CD14-positive monocyte (primary cell): ENCODE data around the gene DENND2C. TPM values are rescaled to one million over a fixed set of nuclear protein-coding genes. Genes with fewer than 3 reads are reported as not detected.

ENCODE experiments used
- DNase-seq, 3 donors: peaks; one replicate each; pipeline ENCODE4 v3.0.0-alpha.2; 2011 to 2022
- H2AFZ ChIP-seq: 2 replicates; pipeline ENCODE4 v1.6.0; 2012; ENCODE audit warnings: mild to moderate bottlenecking, low read depth, low read length, inconsistent platforms; ENCODE audit not compliant: insufficient read depth, poor library complexity, severe bottlenecking
- H3K27ac ChIP-seq, 2 donors: 1 replicate in 1 of 2; 2 replicates in 1 of 2; pipeline ENCODE4 v1.5.1; 2012 to 2013; ENCODE audit warnings: low read length in 2 of 2, control low read depth in 1 of 2, inconsistent platforms in 1 of 2, low read depth in 1 of 2, mild to moderate bottlenecking in 1 of 2
- H3K27me3 ChIP-seq, 2 donors: one replicate each; pipeline versions ENCODE4 v1.6.0 to v1.6.1; 2011 to 2013; ENCODE audit warnings: low read length in 2 of 2; ENCODE audit not compliant: control insufficient read depth in 2 of 2, insufficient read depth in 2 of 2
- H3K36me3 ChIP-seq, 2 donors: replicated peaks in 1 of 2; 1 replicate in 1 of 2; 2 replicates in 1 of 2; pipeline versions ENCODE4 v1.5.1 to v1.6.1; 2012 to 2013; ENCODE audit warnings: low read length in 2 of 2, control low read depth in 1 of 2, inconsistent platforms in 1 of 2, mild to moderate bottlenecking in 1 of 2; ENCODE audit not compliant: insufficient read depth in 2 of 2, control insufficient read depth in 1 of 2
- H3K4me1 ChIP-seq, 2 donors: 1 replicate in 1 of 2; 2 replicates in 1 of 2; pipeline versions ENCODE4 v1.5.1 to v1.6.1; 2012 to 2013; ENCODE audit warnings: low read length in 2 of 2, control low read depth in 1 of 2, inconsistent platforms in 1 of 2, mild to moderate bottlenecking in 1 of 2, moderate library complexity in 1 of 2; ENCODE audit not compliant: insufficient read depth in 2 of 2, control insufficient read depth in 1 of 2
- H3K4me2 ChIP-seq: replicated peaks from 2 replicates; pipeline ENCODE3; 2012; ENCODE audit warnings: low read length, moderate library complexity, mild to moderate bottlenecking; ENCODE audit not compliant: poor library complexity, severe bottlenecking; ENCODE audit errors: extremely low read depth
- H3K4me3 ChIP-seq, 3 experiments: fragments of 200-600 bp in 1 of 3; sonication (generic) in 1 of 3; replicated peaks in 1 of 3; 1 replicate in 2 of 3; 2 replicates in 1 of 3; pipeline ENCODE4 v1.5.1; 2011 to 2013; ENCODE audit warnings: low read length in 3 of 3, mild to moderate bottlenecking in 3 of 3, control low read depth in 2 of 3, low read depth in 2 of 3, inconsistent platforms in 1 of 3, moderate library complexity in 1 of 3
- H3K79me2 ChIP-seq: 2 replicates; pipeline ENCODE4 v1.6.0; 2012; ENCODE audit warnings: mild to moderate bottlenecking, control low read depth, inconsistent platforms, low read length, moderate library complexity; ENCODE audit not compliant: insufficient read depth
- H3K9ac ChIP-seq: 2 replicates; pipeline ENCODE4 v1.6.0; 2017; ENCODE audit warnings: low read length, mild to moderate bottlenecking; ENCODE audit not compliant: insufficient read depth, poor library complexity, severe bottlenecking
- H3K9me3 ChIP-seq, 2 donors: replicated peaks in 1 of 2; 1 replicate in 1 of 2; 2 replicates in 1 of 2; pipeline versions ENCODE4 v1.5.1 to v1.6.1; 2012 to 2013; ENCODE audit warnings: low read length in 2 of 2, control low read depth in 1 of 2; ENCODE audit not compliant: control insufficient read depth in 1 of 2, insufficient read depth in 1 of 2
- H4K20me1 ChIP-seq: 2 replicates; pipeline ENCODE4 v1.6.0; 2012; ENCODE audit warnings: mild to moderate bottlenecking, low read length, control low read depth, moderate library complexity; ENCODE audit not compliant: insufficient read depth
- H3K27ac Mint-ChIP-seq, 7 donors: one replicate each; pipeline ENCODE4 v1.8.0; 2020; ENCODE audit warnings: mild to moderate bottlenecking in 7 of 7, mixed read lengths in 7 of 7, moderate library complexity in 6 of 7, inconsistent platforms in 2 of 7
- H3K27me3 Mint-ChIP-seq, 3 donors: one replicate each; pipeline ENCODE4 v1.8.0; 2021 to 2022; ENCODE audit warnings: low read depth in 3 of 3, mild to moderate bottlenecking in 3 of 3, mixed read lengths in 3 of 3, moderate library complexity in 3 of 3, inconsistent platforms in 1 of 3
- H3K36me3 Mint-ChIP-seq, 2 donors: one replicate each; pipeline ENCODE4 v1.8.0; 2020; ENCODE audit warnings: mixed read lengths in 2 of 2, inconsistent platforms in 1 of 2, mild to moderate bottlenecking in 1 of 2
- H3K4me1 Mint-ChIP-seq: one replicate; pipeline ENCODE4 v1.8.0; 2020; ENCODE audit warnings: mild to moderate bottlenecking, mixed read lengths
- H3K4me3 Mint-ChIP-seq, 2 donors: one replicate each; pipeline ENCODE4 v1.8.0; 2020; ENCODE audit warnings: mild to moderate bottlenecking in 2 of 2, mixed read lengths in 2 of 2, moderate library complexity in 1 of 2
- H3K9me3 Mint-ChIP-seq, 7 donors: one replicate each; pipeline ENCODE4 v1.8.0; 2020 to 2022; ENCODE audit warnings: mixed read lengths in 7 of 7, mild to moderate bottlenecking in 6 of 7, moderate library complexity in 6 of 7, inconsistent platforms in 2 of 7
- CTCF ChIP-seq: fragments of 200-600 bp; IDR thresholded peaks from one replicate; pipeline ENCODE4 v1.8.0; 2022; ENCODE audit warnings: antibody characterized with exemption, mild to moderate bottlenecking
- WGBS: methylation state at CpG from one replicate; pipeline ENCODE4 v1.1.5; 2013; ENCODE audit warnings: missing lambda C conversion rate; ENCODE audit not compliant: insufficient coverage; 5-methylcytosine and 5-hydroxymethylcytosine counted together
- intact Hi-C, 2 donors: fragments of 100-400 bp; cut with micrococcal nuclease; formaldehyde crosslinking; loops; one replicate each; pipeline versions ENCODE4 v1.15.0 to v1.15.1; 2023
- polyA plus RNA-seq, 3 donors: library from polyadenylated mRNA; depleted of rRNA in 1 of 3; unstranded in 2 of 3; stranded (reverse) in 1 of 3; fragments of 300-500 nt in 2 of 3; fragments of >200 nt in 1 of 3; fragmentation: Illumina TruSeq in 2 of 3; gene quantifications; 1 replicate in 2 of 3; 2 replicates in 1 of 3; pipeline ENCODE4 v1.2.3, GENCODE V29; 2012 to 2021

The DENND2C gene
- polyA plus RNA-seq, 3 donors, result 0.03 to 0.07 (median 0.06) TPM

DNA sequence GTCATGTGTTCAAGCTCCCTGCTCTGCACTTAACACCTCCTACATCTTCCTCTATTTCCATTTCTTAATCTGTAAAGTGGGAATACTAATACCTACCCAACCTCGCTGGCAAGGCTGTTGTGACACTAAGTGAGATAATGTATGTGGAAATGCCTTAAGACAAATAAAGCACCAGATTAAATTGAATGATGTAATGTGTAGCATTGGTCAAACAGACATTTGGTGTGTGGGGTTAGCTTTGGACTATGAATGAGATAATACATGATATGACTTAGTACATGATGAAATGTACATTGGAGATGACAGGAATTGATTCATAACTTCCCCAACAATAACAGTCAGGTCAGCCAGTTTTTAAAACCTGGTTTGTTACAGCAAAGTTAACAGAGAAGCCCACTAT is 20.3 kb upstream of the DENND2C start:
- intact Hi-C loops, result no loop called here
- Mint-ChIP-seq H3K4me3 (no peak overlapping the region), H3K36me3 (no peaks in the 10 kb centered on the region), H3K9me3 (no peaks in the 10 kb centered on the region), H3K4me1 (no peaks in the 10 kb centered on the region), H3K27ac (no peak overlapping the region), H3K27me3 (peaks cover 3 to 23% (median 8%) of the 10 kb centered on the region in 3 donors)
- WGBS, result 100% methylated on average over 1 of the region's 1 CpG
- H3K9me3 ChIP-seq, result no peaks in the 10 kb centered on the region
- no peak for TF ChIP-seq CTCF
- H3K27me3 ChIP-seq, result peaks cover under 1 to 4% of the 10 kb centered on the region in 2 donors
- H3K4me1 ChIP-seq, result no peaks in the 10 kb centered on the region
- H3K4me3 ChIP-seq, result no peak overlapping the region
- no peaks in the 10 kb centered on the region for H4K20me1 ChIP-seq
- H3K27ac ChIP-seq, result no peak overlapping the region
- H2AFZ ChIP-seq, result no peak overlapping the region
- H3K79me2 ChIP-seq, result no peaks in the 10 kb centered on the region
- no peaks in the 10 kb centered on the region for H3K36me3 ChIP-seq
- no peak for DNase-seq
- no peak overlapping the region for H3K4me2 ChIP-seq
- H3K9ac ChIP-seq, result no peak overlapping the region

GRCh38 chr1:114688526-114688925 is 18.7 kb upstream of the DENND2C start:
- H3K79me2 ChIP-seq, result no peaks in the 10 kb centered on the region
- no peak for TF ChIP-seq CTCF
- no peak overlapping the region for H3K9ac ChIP-seq
- Mint-ChIP-seq H3K9me3 (no peaks in the 10 kb centered on the region), H3K36me3 (no peaks in the 10 kb centered on the region), H3K4me1 (no peaks in the 10 kb centered on the region), H3K4me3 (no peak overlapping the region), H3K27ac (no peak overlapping the region), H3K27me3 (peaks cover 3 to 19% (median 4%) of the 10 kb centered on the region in 3 donors)
- H3K4me3 ChIP-seq, result no peak overlapping the region
- H3K9me3 ChIP-seq, result no peaks in the 10 kb centered on the region
- H3K4me2 ChIP-seq, result no peak overlapping the region
- peaks cover 3 to 4% of the 10 kb centered on the region in 2 donors for H3K27me3 ChIP-seq
- H2AFZ ChIP-seq, result no peak overlapping the region
- no peak for DNase-seq
- no peak overlapping the region for H3K27ac ChIP-seq
- H3K36me3 ChIP-seq, result no peaks in the 10 kb centered on the region
- no peaks in the 10 kb centered on the region for H4K20me1 ChIP-seq
- WGBS, result 82% methylated on average over 3 of the region's 4 CpGs
- intact Hi-C loops, result no loop called here
- H3K4me1 ChIP-seq, result no peaks in the 10 kb centered on the region
